Activated CD4-positive, alpha-beta T cell treated with anti-CD3 and anti-CD28 coated beads for 1 hour (primary cell): Measurements from ENCODE around the gene NUMBL.
"Not testable (repeated sequence)": the region's sequence is repeated elsewhere in the genome, so short reads cannot be mapped to it uniquely, and the experiment has no call there.

Source experiments
- DNase-seq: peaks from one replicate; pipeline ENCODE4 v3.0.0-alpha.2; 2020

NUMBL gene

GRCh38 chr19:40661616-40662015 is 28.8 kb downstream of the NUMBL start:
- no peak for DNase-seq

- no peak for DNase-seq
These were observed 30.9 kb downstream of the NUMBL start for GRCh38 chr19:40659566-40659965.

- DNase-seq = no peak
These were observed 31.3 kb downstream of the NUMBL start for GRCh38 chr19:40659116-40659515.

GRCh38 chr19:40658031-40658430 is 32.4 kb downstream of the NUMBL start:
- no peak for DNase-seq

- not testable (repeated sequence) for DNase-seq
These were observed 34.8 kb downstream of the NUMBL start for GRCh38 chr19:40655684-40656083.

GRCh38 chr19:40652303-40652702 is 38.1 kb downstream of the NUMBL start:
- not testable (repeated sequence) for DNase-seq

GRCh38 chr19:40650749-40651305 is 39.6 kb downstream of the NUMBL start:
- DNase-seq = no peak

GRCh38 chr19:40649903-40650675 is 40.4 kb downstream of the NUMBL start:
- DNase-seq = not testable (repeated sequence)

- no peak for DNase-seq
These were observed 43.7 kb downstream of the NUMBL start for GRCh38 chr19:40646743-40647254.

GRCh38 chr19:40642757-40643305 is 47.6 kb downstream of the NUMBL start:
- DNase-seq = no peak

- DNase-seq = no peak
These were observed 48.3 kb downstream of the NUMBL start for GRCh38 chr19:40642051-40642706.

- DNase-seq = no peak
These were observed 49.2 kb downstream of the NUMBL start for GRCh38 chr19:40641281-40641680.

GRCh38 chr19:40640744-40641143 is 49.7 kb downstream of the NUMBL start:
- no peak for DNase-seq

GRCh38 chr19:40639638-40639982 is 50.8 kb downstream of the NUMBL start:
- DNase-seq = no peak

GRCh38 chr19:40638327-40638726 is 52.1 kb downstream of the NUMBL start:
- no peak for DNase-seq

GRCh38 chr19:40633207-40633606 is 57.2 kb downstream of the NUMBL start:
- no peak for DNase-seq

- no peak for DNase-seq
These were observed 58.0 kb downstream of the NUMBL start for GRCh38 chr19:40632311-40633036.

- DNase-seq = no peak
These were observed 59.8 kb downstream of the NUMBL start for GRCh38 chr19:40630571-40631160.

GRCh38 chr19:40629346-40629745 is 61.1 kb downstream of the NUMBL start:
- DNase-seq = no peak

- DNase-seq = no peak
These were observed 62.8 kb downstream of the NUMBL start for GRCh38 chr19:40627486-40628279.

GRCh38 chr19:40626918-40627317 is 63.5 kb downstream of the NUMBL start:
- no peak for DNase-seq
